Measurements from ENCODE around the gene FGD3. TPM values are rescaled to one million over a fixed set of nuclear protein-coding genes. Genes with fewer than 3 reads are reported as not detected.
"Not testable (repeated sequence)": the region's sequence is repeated elsewhere in the genome, so short reads cannot be mapped to it uniquely, and the experiment has no call there.

Gene FGD3
- polyA plus RNA-seq, 1 experiment = not detected

DNA sequence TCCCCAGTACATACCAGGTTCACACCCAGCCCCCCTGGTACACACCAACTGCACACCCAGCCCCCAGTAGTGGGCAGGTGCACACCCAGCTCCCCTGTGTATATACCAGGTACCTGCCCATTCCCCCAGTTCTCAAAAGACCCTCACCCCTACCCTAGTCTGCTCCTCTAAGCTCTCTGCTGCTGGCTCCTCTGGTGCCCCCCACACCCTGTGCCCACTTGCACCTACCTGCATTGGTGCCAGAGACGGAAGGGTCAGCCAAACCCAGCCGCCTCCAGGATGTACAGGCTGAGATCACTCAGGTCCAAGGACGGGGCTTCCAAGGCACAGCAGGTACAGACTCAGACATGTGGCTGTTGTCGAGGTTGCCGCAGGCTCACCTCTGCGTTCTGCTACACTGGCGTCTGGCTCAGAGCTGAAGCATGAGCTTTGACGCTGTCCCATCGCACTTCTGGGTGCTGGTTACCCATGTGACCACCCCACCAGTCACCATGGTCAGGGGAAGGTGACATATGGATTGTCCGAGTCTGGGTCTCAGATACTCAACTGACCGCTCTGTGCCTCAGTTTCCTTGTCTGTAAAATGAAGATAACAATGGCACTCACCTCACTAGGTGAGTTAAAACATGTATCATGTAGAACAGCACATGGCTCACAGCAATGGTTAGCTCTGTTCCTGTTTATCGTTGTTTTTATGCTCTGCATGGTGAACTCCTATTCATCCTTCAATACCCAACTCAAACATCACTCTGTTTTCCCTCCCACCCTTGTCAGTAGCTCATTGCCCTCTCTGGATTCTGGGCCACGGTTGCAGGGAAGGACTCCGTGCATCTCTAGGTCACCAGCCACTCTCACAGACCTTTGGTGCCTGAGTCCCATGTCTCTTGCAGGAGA is 65.9 kb downstream of the FGD3 start:
- no peak for DNase-seq (ENCODE audit: low read depth, low spot score)
- Histone ChIP-seq H3K27ac (ENCODE audit: low read depth, low read length) (no peak overlapping the region), H3K27me3 (ENCODE audit: control insufficient read depth, insufficient read depth, low read length) (peaks cover 2% of the 10 kb centered on the region), H3K9me3 (ENCODE audit: control insufficient read depth, insufficient read depth, low read length) (no peaks in the 10 kb centered on the region), H3K4me3 (ENCODE audit: low read depth, low read length) (no peak overlapping the region)
- TF ChIP-seq, protein P1, sequence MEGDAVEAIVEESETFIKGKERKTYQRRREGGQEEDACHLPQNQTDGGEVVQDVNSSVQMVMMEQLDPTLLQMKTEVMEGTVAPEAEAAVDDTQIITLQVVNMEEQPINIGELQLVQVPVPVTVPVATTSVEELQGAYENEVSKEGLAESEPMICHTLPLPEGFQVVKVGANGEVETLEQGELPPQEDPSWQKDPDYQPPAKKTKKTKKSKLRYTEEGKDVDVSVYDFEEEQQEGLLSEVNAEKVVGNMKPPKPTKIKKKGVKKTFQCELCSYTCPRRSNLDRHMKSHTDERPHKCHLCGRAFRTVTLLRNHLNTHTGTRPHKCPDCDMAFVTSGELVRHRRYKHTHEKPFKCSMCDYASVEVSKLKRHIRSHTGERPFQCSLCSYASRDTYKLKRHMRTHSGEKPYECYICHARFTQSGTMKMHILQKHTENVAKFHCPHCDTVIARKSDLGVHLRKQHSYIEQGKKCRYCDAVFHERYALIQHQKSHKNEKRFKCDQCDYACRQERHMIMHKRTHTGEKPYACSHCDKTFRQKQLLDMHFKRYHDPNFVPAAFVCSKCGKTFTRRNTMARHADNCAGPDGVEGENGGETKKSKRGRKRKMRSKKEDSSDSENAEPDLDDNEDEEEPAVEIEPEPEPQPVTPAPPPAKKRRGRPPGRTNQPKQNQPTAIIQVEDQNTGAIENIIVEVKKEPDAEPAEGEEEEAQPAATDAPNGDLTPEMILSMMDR (IDR thresholded peaks at IDR 0.05; ENCODE audit: low read depth, low read length) = no peak
- ChIA-PET POLR2A (no interaction called here), CTCF (no interaction called here)

DNA sequence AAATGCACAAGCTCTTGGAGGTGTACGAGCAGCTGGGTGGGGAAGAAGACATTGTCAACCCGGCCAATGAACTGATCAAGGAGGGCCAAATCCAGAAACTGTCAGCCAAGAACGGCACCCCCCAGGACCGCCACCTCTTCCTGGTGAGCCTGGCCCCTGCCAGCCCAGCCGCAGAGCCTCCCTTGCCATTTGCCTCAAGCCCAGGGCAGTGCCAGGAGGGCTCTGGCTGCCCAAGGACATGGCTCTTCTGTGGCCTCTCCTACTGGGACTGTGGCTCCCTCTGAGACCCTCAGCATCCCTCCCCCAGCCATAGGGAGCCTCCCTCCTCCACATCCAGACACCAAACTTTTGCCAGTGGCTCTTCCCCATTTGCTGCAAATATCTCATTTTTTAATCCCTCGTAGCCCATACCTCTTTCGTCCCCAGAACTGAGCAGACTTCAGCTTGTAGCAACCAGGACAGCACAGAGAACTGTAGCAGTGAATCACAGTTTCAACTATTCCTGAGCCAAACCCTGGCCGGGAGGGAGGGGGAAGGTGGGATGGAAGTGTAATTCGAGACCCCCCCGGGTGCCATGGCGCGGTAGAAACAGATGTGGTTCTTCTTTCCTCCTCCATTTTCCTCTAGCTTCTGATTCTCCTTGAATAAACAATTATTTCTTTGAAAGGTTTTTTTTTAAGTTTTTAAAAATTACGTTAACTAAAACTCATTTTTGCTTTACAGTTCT is 66.7 kb downstream of the FGD3 start:
- H3K9me3 ChIP-seq (ENCODE audit: control insufficient read depth, insufficient read depth, low read length) = no peaks in the 10 kb centered on the region
- ChIA-PET POLR2A (no interaction called here), CTCF (no interaction called here)

DNA sequence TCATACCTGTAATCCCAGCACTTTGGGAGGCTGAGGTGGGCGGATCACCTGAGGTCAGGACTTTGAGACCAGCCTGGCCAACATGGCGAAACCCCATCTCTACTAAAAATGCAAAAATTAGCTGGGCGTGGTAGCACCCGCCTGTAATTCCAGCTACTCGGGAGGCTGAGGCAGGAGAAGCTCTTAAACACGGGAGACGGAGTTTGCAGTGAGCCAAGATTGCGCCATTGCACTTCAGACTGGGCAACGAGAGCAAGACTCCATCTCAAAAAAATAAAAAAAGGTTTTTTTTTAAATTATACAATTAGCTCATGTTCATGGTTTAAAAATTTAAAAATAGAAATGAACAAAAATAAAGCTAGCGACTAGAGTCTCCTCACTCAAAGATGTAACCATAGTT is 67.9 kb downstream of the FGD3 start:
- CTCF ChIA-PET = interaction anchor here (0.7 to 1.3 kb wide), 3 partner anchors 10 to 288 kb away, joined by 3 to 6 read pairs (median 5); no protein-coding TSS in a partner anchor
- POLR2A ChIA-PET; H3K4me3 ChIP-seq (ENCODE audit: low read depth, low read length): not testable (repeated sequence)

More for the DNA sequence above, 66.7 kb downstream of the FGD3 start:
- no peak overlapping the region for H3K4me3 ChIP-seq (ENCODE audit: low read depth, low read length)
- H3K27me3 ChIP-seq (ENCODE audit: control insufficient read depth, insufficient read depth, low read length) = peaks cover 2% of the 10 kb centered on the region
- TF ChIP-seq, protein P1 (IDR thresholded peaks at IDR 0.05; ENCODE audit: low read depth, low read length) = no peak
- no peak for DNase-seq (ENCODE audit: low read depth, low spot score)
- no peak overlapping the region for H3K27ac ChIP-seq (ENCODE audit: low read depth, low read length)

DNA sequence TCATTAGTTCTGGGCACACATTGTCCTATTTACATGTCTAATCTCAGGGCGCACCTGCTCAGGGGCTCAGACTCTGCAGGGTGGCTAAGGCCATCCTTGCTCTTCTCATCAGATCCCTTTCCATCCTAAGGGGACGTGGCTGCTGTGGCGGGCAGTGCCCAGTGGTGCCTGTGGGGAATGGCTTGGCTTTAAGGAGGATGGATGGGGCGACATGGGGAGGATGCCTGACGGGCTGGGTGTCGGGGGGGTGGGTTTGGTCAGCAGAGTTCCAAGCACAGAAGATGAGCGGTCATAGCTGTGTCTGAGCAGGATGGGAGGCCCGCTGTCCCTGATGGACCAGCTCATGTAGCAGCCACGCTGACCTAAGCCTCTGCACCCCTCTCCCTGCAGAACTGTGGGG is 70.3 kb downstream of the FGD3 start:
- ChIA-PET CTCF (interaction anchor here (1.6 kb wide), 1 partner anchor 288 kb away, joined by 4 read pairs; no protein-coding TSS in a partner anchor), POLR2A (no interaction called here)
- Histone ChIP-seq H3K27ac (ENCODE audit: low read depth, low read length) (no peak overlapping the region), H3K9me3 (ENCODE audit: control insufficient read depth, insufficient read depth, low read length) (no peaks in the 10 kb centered on the region; the same call in 1 of the 2 replicates), H3K4me3 (ENCODE audit: low read depth, low read length) (no peak overlapping the region), H3K27me3 (ENCODE audit: control insufficient read depth, insufficient read depth, low read length) (peaks cover 8% of the 10 kb centered on the region)
- TF ChIP-seq, protein P1 (IDR thresholded peaks at IDR 0.05; ENCODE audit: low read depth, low read length) = no peak
- DNase-seq (ENCODE audit: low read depth, low spot score) = no peak

More for the DNA sequence above, 67.9 kb downstream of the FGD3 start:
- H3K27me3 ChIP-seq (ENCODE audit: control insufficient read depth, insufficient read depth, low read length); H3K9me3 ChIP-seq (ENCODE audit: control insufficient read depth, insufficient read depth, low read length); H3K27ac ChIP-seq (ENCODE audit: low read depth, low read length); DNase-seq (ENCODE audit: low read depth, low spot score): not testable (repeated sequence)

DNA sequence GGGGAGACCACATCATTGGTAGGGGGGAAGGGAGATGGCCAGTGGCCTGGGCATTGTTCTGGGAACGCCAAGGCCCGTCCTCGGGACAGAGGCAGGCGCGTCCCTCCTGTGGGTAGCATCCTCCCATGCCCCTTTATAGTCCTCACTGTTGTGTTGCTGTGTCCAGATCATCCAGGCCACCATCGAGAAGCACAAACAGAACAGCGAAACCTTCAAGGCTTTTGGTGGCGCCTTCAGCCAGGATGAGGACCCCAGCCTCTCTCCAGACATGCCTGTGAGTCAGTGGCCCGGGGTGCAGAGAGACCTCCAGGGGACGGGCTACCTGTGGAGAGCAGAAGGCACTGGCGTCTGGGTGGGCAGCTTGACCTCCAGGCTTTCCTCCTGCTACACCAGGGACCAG is 72.8 kb downstream of the FGD3 start:
- no peak overlapping the region for H3K4me3 ChIP-seq (ENCODE audit: low read depth, low read length)
- DNase-seq (ENCODE audit: low read depth, low spot score) = no peak
- POLR2A ChIA-PET = no interaction called here
- no peaks in the 10 kb centered on the region; the same call in 1 of the 2 replicates for H3K9me3 ChIP-seq (ENCODE audit: control insufficient read depth, insufficient read depth, low read length)
- CTCF ChIA-PET = interaction anchor here (1.4 kb wide), 1 partner anchor 16 kb away, joined by 3 read pairs; no protein-coding TSS in a partner anchor
- peaks cover 5% of the 10 kb centered on the region for H3K27me3 ChIP-seq (ENCODE audit: control insufficient read depth, insufficient read depth, low read length)
- TF ChIP-seq, protein P1 (IDR thresholded peaks at IDR 0.05; ENCODE audit: low read depth, low read length) = no peak
- H3K27ac ChIP-seq (ENCODE audit: low read depth, low read length) = no peak overlapping the region
